GM21381 (cell line): ENCODE results near the gene ATRN.

ENCODE experiments used
- ATAC-seq: cut with Tn5 transposase; IDR thresholded peaks from one replicate; pipeline ENCODE4 v1.9.1; 2021; ENCODE audit warnings: mild to moderate bottlenecking, moderate library complexity; ENCODE audit not compliant: unreplicated experiment

The ATRN gene

DNA sequence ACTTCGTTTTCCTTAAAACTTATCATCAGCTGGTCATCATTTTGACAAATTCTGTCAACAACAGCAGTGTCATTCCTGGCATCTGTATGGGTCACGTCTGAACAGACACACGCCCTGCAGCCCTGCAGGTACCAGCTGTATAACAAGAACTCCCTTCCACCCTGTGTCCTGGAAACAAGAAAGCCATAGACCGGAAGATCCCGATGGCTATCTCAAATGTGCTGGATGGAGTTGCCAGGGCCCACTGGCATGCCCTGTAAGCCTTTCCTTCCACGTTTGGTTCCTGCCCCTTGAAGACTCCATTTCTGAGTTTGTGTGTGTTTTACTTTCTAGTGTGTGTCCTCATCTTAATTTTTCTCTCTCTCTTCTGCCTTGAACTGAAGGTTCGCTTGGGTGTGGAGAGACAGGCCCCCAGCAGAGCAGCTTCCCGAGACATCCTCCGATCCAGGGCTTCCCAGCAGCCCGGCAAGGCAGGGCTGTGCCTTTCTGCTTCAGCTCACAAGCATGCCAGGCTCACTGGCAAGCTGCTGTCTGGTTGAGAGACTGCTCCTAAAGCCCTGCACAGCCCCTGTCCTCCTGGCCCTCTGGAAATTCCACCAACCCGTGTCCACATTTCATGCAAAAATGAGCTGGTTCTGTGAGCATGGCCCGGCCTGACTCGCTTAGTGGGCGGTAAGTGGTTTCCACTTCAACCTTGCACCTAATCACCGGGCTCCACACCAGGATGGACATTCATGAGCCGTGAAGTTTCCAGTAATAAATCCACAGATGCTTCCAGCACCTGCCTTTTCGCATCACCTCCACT, 183.7 kb downstream of the ATRN start:
- no peak for ATAC-seq

GRCh38 chr20:3655131-3655405, 184.2 kb downstream of the ATRN start:
- no peak for ATAC-seq

- ATAC-seq, result no peak
Observed at GRCh38 chr20:3658019-3658715, 187.3 kb downstream of the ATRN start.

DNA sequence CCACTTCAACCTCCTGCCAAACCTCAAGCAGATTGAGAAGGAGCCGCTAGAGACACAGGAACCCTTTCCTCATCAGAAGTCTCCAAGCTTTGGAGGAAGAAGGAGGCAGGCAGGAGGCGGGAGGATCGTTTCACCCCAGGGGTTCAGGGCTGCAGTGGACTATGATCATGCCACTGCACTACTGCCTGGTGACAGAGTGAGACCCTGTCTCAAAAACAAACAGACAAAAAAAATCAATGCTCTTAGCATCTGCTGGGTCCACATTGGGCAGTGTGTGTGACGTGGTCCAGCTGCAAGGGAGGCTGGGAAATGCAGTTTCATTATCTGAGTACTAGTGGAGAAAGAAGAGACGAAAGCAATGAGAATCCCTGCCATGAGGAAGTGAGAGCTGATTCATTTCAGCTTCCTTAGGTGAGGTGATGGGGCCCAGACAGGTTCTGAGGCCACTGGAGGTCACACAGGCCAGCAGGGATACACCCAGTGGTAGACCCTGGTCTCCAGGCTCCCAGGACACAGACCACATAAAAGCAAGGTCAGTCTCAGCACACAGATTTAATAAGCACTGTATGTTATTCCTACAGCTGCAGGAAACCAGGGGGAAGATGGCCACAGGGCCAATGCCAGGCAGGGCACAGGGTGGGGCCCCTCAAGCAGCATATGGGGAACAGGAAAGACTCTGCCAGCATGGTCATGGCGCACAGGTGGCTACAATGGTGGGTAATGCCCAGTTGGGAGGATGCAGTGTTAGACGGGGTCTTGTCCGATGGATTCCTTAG, 188.1 kb downstream of the ATRN start:
- ATAC-seq, result peak; percentile 90

DNA sequence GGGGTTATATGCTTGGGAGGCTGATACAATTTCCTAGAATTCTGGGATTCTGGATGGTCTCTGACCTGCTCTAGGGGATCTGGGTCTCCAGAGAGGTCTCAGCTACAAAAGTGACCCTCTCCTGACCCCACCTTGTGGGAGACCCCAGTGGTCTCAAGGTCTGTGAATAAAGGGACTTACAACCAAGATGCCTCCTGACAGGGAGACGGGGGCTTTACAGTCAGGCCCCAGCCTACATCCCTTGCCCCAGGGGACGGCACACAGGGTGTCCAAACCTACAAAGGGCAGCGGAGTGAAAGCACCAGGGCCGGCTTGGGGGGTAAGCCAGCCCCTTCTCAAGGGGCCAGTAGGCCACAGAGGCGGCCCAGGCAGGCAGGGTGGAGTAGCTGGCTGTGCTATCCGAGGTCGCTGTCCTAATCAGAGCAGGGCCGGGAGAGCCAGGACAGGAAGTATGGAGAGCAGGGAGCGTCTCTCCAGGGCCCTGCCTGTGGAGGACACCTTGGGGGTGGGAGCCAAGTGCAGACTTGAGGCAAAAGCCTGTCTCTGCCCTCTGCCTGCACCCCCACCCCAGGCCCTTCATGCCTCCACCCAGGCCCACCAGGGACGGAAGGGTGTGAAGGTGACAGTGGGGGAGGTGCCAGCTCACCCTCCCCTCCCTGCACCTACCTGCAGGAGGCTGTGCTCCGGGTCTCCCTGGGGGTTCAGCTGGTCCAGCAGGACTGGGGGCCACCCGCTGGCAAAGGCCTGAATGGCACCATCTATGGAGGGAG, 188.9 kb downstream of the ATRN start:
- ATAC-seq, result no peak

DNA sequence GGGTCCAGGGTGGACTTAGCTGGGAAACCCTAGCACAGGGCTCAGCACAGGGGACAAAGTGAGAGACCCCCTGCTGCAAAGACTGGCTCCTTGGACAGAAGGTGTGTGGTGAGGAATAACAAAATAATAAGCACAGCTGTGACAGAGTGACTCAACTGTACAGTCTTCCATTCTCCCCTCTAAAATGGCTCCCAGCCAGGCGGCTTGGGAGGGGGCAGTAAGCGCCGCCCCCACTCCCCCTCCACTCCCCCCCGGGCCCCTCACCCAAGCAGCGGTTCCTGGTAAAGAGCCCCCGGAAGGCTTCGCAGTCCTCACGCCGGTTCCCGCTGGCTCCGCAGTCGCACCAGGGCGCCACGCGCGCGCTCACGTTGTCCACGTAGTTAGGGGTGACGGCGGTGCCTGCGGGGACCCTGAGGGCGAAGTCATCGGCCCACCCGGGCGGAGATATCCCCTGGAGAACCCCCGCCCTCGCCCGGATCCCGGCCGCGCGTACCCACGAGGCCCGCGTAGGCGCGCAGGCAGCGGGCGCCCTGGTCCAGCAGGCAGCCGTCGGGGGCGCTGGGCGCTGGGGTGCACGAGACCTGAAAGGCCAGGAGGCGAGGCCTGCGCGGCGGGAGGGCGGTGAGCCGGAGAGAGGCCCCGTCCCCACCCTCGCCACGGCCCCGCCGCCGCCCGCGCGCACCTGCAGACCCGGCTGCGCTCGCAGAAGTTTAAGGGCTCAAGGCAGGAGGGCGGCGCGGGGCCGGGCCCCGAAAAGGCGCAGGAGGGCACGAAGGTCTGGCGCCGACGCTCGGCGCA, 189.6 kb downstream of the ATRN start:
- ATAC-seq, result no peak

- ATAC-seq, result no peak
Observed at GRCh38 chr20:3661060-3661813, 190.4 kb downstream of the ATRN start.

GRCh38 chr20:3661814-3662665, 191.2 kb downstream of the ATRN start:
- no peak for ATAC-seq

DNA sequence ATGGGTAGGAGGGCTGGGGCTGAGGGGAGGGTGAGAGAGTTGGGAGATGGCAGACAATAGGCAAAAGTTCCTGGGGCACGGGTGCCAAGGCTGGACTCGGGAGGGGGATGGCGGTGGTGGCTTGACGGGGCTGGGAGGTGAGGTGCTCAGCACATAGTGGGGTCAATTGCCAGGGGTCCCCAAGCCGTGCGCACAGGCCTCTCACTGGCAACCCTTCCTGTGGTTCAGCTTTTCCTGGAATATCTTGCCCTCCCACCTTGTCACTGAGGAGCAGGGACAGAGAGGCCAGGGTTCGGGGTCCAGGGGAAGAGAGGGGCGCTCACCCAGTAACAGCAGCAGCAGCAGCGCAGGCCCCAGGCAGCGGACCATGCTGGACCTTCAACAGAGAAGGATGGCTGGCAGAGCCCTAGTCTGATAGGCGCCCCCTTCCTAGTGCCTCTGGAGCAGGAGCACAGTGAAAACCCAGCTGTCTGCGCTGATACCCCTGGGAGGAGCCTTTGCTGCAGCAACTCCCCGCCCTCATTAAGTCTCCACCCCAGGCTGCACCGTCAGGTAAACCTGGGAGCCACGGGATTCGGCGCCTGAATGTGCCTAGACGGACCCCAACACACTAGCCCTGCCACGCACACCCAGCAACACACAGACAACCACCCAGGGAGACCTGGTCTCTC, 192.3 kb downstream of the ATRN start, which contains the start of gene GFRA4:
Gene GFRA4 (minus strand): TSS at position 369 of the 671 bp plus-strand sequence. CDS start 0 bp downstream, at position 369.
- ATAC-seq, result no peak

DNA sequence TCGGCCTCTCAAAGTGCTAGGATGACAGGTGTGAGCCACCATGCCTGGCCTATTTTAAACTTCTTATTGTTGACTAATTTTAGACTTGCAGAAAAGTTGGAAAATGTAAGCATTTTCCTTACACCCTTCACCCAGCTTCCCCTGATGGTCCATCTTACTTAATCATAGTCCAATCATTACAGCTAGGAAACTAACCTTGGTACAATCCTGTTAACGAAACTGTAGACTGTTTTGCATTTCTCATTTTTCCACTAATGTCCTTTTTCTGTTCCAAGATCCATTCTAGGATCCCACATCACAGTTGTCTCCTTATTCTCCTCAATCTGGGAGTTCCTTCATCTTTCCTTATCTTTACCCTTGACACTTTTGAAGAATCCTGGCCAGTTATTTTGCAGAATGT, 193.0 kb downstream of the ATRN start:
- ATAC-seq, result no peak

DNA sequence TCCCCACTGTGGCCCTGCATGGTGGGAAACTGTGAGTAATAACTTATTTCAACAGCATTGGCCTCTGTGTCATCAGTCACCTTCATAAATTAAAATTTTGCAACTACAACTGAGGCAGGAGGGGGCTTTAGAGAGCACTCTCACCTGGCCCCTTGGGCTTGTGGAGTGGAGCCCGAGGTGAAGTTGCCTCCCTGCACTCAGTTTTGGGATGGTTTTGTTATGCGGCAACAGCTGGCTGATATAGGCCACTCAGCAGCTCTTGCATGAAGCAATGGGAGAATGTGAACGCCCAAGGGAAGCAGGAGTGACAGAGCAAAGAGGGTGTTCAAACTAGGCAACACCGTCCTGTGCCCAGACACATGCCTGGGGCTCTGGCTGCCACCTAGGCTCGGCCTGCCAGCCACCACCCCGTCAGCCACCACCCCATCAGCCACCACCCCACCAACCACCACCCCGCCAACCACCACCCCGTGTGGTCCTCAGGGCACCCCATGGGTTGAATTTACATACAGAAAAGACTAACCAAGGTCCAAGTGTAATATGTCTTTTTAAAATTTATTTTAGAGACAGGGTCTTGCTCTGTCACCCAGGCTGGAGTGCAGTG, 196.7 kb downstream of the ATRN start:
- no peak for ATAC-seq

DNA sequence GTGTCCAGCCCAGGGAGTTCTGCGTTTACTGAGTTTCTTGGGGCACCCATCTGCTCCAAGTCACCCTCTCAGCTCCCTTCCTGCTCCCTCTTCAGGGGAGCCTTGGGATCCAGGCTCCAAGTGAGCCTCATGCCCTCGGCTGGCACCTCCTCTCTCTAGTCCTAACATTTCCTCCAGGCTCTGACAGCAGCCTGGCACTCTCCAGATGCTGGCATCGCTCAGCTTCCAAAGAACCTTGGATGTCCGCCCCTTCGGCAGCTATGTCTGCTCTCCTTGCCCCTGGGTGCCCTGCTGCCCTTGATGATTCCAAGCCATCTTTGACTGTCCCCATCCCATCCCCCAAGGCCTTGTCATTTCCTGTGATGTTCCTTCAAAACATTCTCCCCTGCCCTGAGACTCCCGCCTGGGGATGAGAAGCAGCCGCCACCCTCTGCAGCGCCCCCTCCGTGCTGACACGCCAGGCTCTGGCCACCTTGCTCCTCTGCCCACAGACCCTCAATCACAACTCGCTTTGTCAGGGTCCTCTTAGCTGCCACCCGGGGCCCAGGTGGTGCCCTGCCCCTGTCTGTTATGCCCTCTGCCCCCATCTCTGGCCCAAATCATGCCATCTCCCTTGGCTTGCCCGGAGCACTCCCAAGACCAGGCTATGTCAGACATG, 199.0 kb downstream of the ATRN start:
- ATAC-seq, result no peak

DNA sequence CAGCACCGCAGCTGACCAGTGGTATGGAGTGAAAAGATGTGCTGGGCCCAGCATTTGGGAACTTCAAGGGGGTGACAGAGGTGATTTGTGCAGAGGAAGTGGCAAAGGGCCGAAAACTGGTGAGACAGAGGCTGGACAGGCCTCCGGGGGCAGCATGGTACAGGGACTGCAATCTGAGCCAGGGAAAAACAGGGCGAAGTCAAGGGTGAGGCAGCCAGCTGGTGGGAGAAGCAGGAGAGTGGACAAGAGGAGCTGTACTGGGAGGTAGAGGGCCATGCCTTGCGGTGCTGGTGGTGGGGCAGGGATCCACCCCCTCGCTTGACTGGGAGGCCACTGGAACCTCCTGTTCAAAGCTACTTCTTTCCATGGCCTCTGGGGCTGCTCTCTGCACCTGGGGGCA, 199.7 kb downstream of the ATRN start:
- no peak for ATAC-seq

GRCh38 chr20:3670945-3671344, 200.1 kb downstream of the ATRN start:
- no peak for ATAC-seq

DNA sequence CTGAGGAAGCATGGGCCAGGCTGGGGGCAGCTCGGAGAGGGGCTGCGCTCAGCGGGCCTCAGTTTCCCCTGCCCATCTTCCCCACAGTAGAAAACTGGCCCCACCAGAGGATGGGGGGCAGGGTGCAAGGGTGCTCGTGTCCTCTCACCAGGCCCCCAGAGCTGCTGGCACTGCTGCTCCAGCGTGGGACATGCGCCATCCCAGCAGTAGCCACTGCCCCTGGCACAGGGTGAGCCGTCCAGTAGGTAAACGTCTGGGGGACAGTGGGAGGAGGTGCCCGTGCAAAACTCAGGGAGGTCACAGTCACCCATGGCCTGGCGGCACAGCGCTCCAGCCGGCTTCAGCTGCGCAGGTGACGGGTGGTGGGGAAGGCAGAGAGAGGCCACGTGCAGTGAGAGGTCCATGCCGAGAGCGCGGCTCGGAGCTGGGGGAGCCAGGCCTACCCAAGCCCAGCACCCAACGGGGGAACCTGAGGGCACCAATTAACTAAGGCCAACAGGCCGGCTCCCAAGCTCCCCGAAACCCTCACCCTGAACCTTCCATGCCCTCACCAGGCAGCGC, 201.2 kb downstream of the ATRN start:
- ATAC-seq, result no peak

DNA sequence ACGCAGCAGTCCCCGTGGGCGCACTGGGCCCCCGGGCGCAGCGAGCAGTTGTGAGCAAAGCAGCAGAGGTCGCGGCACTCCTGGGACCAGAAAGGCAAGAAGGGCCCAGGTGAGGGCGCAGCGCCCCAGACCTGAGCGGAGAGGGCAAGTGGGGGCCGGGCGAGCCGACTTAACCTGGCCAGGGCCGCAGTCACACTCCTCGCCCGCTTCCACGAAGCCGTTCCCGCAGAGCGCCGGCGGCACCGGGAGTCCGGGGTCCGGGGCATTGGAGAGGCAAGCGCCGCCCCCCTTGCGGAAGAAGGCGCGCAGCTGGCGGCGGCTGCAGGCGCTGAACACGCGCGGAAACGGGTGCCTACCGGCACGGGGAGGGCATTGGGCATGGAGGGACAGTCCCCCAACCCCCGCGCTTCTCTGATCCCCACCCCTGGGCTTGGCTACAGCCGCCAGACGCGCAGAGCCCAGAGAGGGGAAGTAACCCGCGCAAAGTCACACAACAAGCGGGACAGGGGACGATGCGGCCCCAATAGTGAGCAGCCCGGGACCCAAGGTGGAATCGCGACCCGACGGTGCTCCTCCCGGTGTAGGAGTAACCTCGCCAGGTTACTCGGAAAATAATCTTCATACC, 201.8 kb downstream of the ATRN start:
- no peak for ATAC-seq
